Aorta (tissue), 5 donors: Measurements from ENCODE around the gene CREB5. TPM values are rescaled to one million over a fixed set of nuclear protein-coding genes. Genes with fewer than 3 reads are reported as not detected.

Experiments
- ATAC-seq: fragments of 200-7000 bp; cut with Tn5 transposase; one replicate; pipeline ENCODE4 v1.9.1; 2022; ENCODE audit warnings: moderate library complexity; ENCODE audit not compliant: low FRiP score
- DNase-seq, 2 donors: peaks; one replicate each; pipeline ENCODE4 v3.0.0-alpha.2; 2020
- H3K27ac ChIP-seq, 2 donors: one replicate each; pipeline ENCODE4 v1.5.1; 2013; ENCODE audit warnings: low read length in 2 of 2, mild to moderate bottlenecking in 2 of 2, moderate library complexity in 2 of 2, control low read depth in 1 of 2, inconsistent platforms in 1 of 2, low read depth in 1 of 2
- H3K27me3 ChIP-seq, 2 donors: one replicate each; pipeline ENCODE4 v1.6.1; 2013; ENCODE audit warnings: control low read depth in 1 of 2, low read length in 1 of 2, mild to moderate bottlenecking in 1 of 2, moderate library complexity in 1 of 2; ENCODE audit not compliant: insufficient read depth in 2 of 2, control insufficient read depth in 1 of 2
- H3K36me3 ChIP-seq, 2 donors: one replicate each; pipeline ENCODE4 v1.6.1; 2013; ENCODE audit warnings: control low read depth in 1 of 2, low read length in 1 of 2, mild to moderate bottlenecking in 1 of 2; ENCODE audit not compliant: insufficient read depth in 2 of 2, control insufficient read depth in 1 of 2
- H3K4me1 ChIP-seq, 2 donors: one replicate each; pipeline ENCODE4 v1.6.1; 2013; ENCODE audit warnings: low read length in 2 of 2, control low read depth in 1 of 2, mild to moderate bottlenecking in 1 of 2, moderate library complexity in 1 of 2; ENCODE audit not compliant: insufficient read depth in 2 of 2, control insufficient read depth in 1 of 2
- H3K4me3 ChIP-seq, 2 donors: one replicate each; pipeline ENCODE4 v1.5.1; 2013; ENCODE audit warnings: low read length in 2 of 2, control low read depth in 1 of 2, mild to moderate bottlenecking in 1 of 2
- H3K9me3 ChIP-seq: one replicate; pipeline ENCODE4 v1.6.1; 2013; ENCODE audit warnings: mild to moderate bottlenecking, low read length; ENCODE audit not compliant: control insufficient read depth
- WGBS, 2 donors: extraction: QIAGEN DNeasy Blood & Tissue Kit; methylation state at CpG; one replicate each; pipeline ENCODE4 v1.1.7; 2013; 5-methylcytosine and 5-hydroxymethylcytosine counted together
- intact Hi-C, 2 donors: fragments of 100-400 bp; cut with DNase I; formaldehyde crosslinking; loops; one replicate each; pipeline versions ENCODE4 v1.14.2 to v1.15.0; 2022
- polyA plus RNA-seq, 2 donors: library from polyadenylated mRNA; stranded (reverse); fragments of 200-250 nt; gene quantifications; one replicate each; pipeline ENCODE4 v1.2.3, GENCODE V29; 2013
- total RNA-seq, 2 donors: library from RNA; stranded (reverse); fragmentation: NEBNext Ultra II Directional; extraction: Animal tissue kit (Norgen Biotek cat#: 25700); gene quantifications; one replicate each; pipeline ENCODE4 v1.2.1, GENCODE V29; 2021
- donor health status: healthy with polysubstance abuse.
- donor health status: Bipolar disorder and iron deficiency.
- donor health status: DM: no; HTN: no; CAD: no.
- donor health status: DM: no; HTN: no; CAD: no.
- donor health status: DM: yes; HTN: yes; CAD: no.

CREB5 gene
- total and polyA plus RNA-seq, 4 donors: 2.6 to 57.1 (median 17.9) TPM

GRCh38 chr7:28862595-28863272 is 450.4 kb downstream of the CREB5 start:
- Histone ChIP-seq H3K4me1 (no peaks in the 10 kb centered on the region), H3K36me3 (no peaks in the 10 kb centered on the region), H3K9me3 (no peaks in the 10 kb centered on the region), H3K27ac (no peak overlapping the region), H3K4me3 (no peak overlapping the region), H3K27me3 (no peaks in the 10 kb centered on the region)
- intact Hi-C loops: no loop called here
- ATAC-seq (no peak), DNase-seq (no peak)
- 83 to 84% methylated on average over 9 of the region's 9 CpGs for WGBS, 2 donors

- 86 to 92% methylated on average over 6 of the region's 6 CpGs for WGBS, 2 donors
- H3K36me3 ChIP-seq: no peaks in the 10 kb centered on the region
- no peaks in the 10 kb centered on the region for H3K27me3 ChIP-seq
- ATAC-seq (no peak), DNase-seq (no peak)
- no peaks in the 10 kb centered on the region for H3K9me3 ChIP-seq
- no peak overlapping the region for H3K4me3 ChIP-seq
- no peaks in the 10 kb centered on the region for H3K4me1 ChIP-seq
- intact Hi-C loops: no loop called here
- no peak overlapping the region for H3K27ac ChIP-seq
These were observed 453.4 kb downstream of the CREB5 start for GRCh38 chr7:28865601-28866144.

- Histone ChIP-seq H3K27me3 (no peaks in the 10 kb centered on the region), H3K36me3 (no peaks in the 10 kb centered on the region), H3K27ac (no peak overlapping the region), H3K4me3 (no peak overlapping the region), H3K4me1 (no peaks in the 10 kb centered on the region), H3K9me3 (no peaks in the 10 kb centered on the region)
- WGBS, 2 donors: 84 to 90% methylated on average over 2 of the region's 2 CpGs
- DNase-seq: no peak
- ATAC-seq: no peak
- intact Hi-C loops: no loop called here
These were observed 456.4 kb downstream of the CREB5 start for GRCh38 chr7:28868712-28869111.

GRCh38 chr7:28871077-28871476 is 458.8 kb downstream of the CREB5 start:
- no peaks in the 10 kb centered on the region for H3K4me1 ChIP-seq
- no peaks in the 10 kb centered on the region for H3K9me3 ChIP-seq
- 93 to 97% methylated on average over 2 of the region's 2 CpGs for WGBS, 2 donors
- H3K4me3 ChIP-seq: no peak overlapping the region
- no peaks in the 10 kb centered on the region for H3K27me3 ChIP-seq
- no peak for ATAC-seq
- H3K27ac ChIP-seq: no peak overlapping the region
- DNase-seq: no peak
- H3K36me3 ChIP-seq: no peaks in the 10 kb centered on the region
- intact Hi-C loops: no loop called here

GRCh38 chr7:28871631-28872030 is 459.3 kb downstream of the CREB5 start:
- Histone ChIP-seq H3K36me3 (no peaks in the 10 kb centered on the region), H3K27ac (no peak overlapping the region), H3K4me1 (no peaks in the 10 kb centered on the region), H3K4me3 (no peak overlapping the region), H3K9me3 (no peaks in the 10 kb centered on the region), H3K27me3 (no peaks in the 10 kb centered on the region)
- no peak for ATAC-seq
- intact Hi-C loops: no loop called here
- DNase-seq: no peak

GRCh38 chr7:28872226-28872625 is 459.9 kb downstream of the CREB5 start:
- no peaks in the 10 kb centered on the region for H3K9me3 ChIP-seq
- no peaks in the 10 kb centered on the region for H3K27me3 ChIP-seq
- no peak overlapping the region for H3K4me3 ChIP-seq
- H3K36me3 ChIP-seq: no peaks in the 10 kb centered on the region
- no peaks in the 10 kb centered on the region for H3K4me1 ChIP-seq
- DNase-seq (no peak), ATAC-seq (no peak)
- H3K27ac ChIP-seq: no peak overlapping the region
- intact Hi-C loops: no loop called here
- 92 to 94% methylated on average over 4 of the region's 4 CpGs for WGBS, 2 donors

- no peaks in the 10 kb centered on the region for H3K27me3 ChIP-seq
- no peak overlapping the region for H3K27ac ChIP-seq
- ATAC-seq (no peak), DNase-seq (no peak)
- H3K4me1 ChIP-seq: no peaks in the 10 kb centered on the region
- H3K4me3 ChIP-seq: no peak overlapping the region
- intact Hi-C loops: no loop called here
- 43 to 46% methylated on average over 3 of the region's 3 CpGs for WGBS, 2 donors
- no peaks in the 10 kb centered on the region for H3K9me3 ChIP-seq
- no peaks in the 10 kb centered on the region for H3K36me3 ChIP-seq
These were observed 461.0 kb downstream of the CREB5 start for GRCh38 chr7:28873365-28873764.

GRCh38 chr7:28874001-28874400 is 461.7 kb downstream of the CREB5 start:
- ATAC-seq: no peak
- Histone ChIP-seq H3K27me3 (no peaks in the 10 kb centered on the region), H3K27ac (no peak overlapping the region), H3K36me3 (no peaks in the 10 kb centered on the region), H3K4me1 (no peaks in the 10 kb centered on the region), H3K9me3 (no peaks in the 10 kb centered on the region), H3K4me3 (no peak overlapping the region)
- no peak for DNase-seq
- 50 to 52% methylated on average over 1 of the region's 1 CpG for WGBS, 2 donors
- intact Hi-C loops: no loop called here
